Transverse colon (tissue), 4 donors: ENCODE results near the gene ARL5B.

Experiments
- CTCF ChIP-seq, 5 experiments: fragments of 200-600 bp in 3 of 5; fragments of 450-650 bp in 2 of 5; sonication (generic) in 3 of 5; IDR thresholded peaks; 1 replicate in 2 of 5; 2 replicates in 3 of 5; pipeline ENCODE4 v1.5.1; 2016 to 2017; ENCODE audit warnings: antibody characterized with exemption in 5 of 5, inconsistent platforms in 3 of 5, mild to moderate bottlenecking in 2 of 5, moderate library complexity in 1 of 5
- EP300 ChIP-seq: sonication (generic); formaldehyde crosslinking; IDR thresholded peaks from one replicate; pipeline ENCODE4 v1.6.1; 2017; ENCODE audit warnings: antibody characterized with exemption, low read depth
- POLR2A ChIP-seq: fragments of 450-650 bp; IDR thresholded peaks from one replicate; pipeline ENCODE4 v1.6.1; 2016; ENCODE audit warnings: antibody characterized with exemption, mild to moderate bottlenecking, moderate library complexity
- POLR2AphosphoS5 ChIP-seq, 3 donors: sonication (generic); formaldehyde crosslinking; IDR thresholded peaks; one replicate each; pipeline ENCODE4 v1.6.1; 2016; ENCODE audit warnings: antibody characterized with exemption in 3 of 3

- no peak for TF ChIP-seq POLR2A
- no peak for TF ChIP-seq CTCF (IDR thresholded peaks at IDR 0.05)
- no peak for TF ChIP-seq EP300
- no peak for TF ChIP-seq POLR2AphosphoS5 (IDR thresholded peaks at IDR 0.05)
Observed at GRCh38 chr10:18721067-18721466, 61.8 kb downstream of the ARL5B start.
